BJ (cell line): ENCODE data around the gene NXPE4. TPM values are rescaled to one million over a fixed set of nuclear protein-coding genes. Genes with fewer than 3 reads are reported as not detected.

ENCODE experiments used
- CTCF ChIA-PET: fragments of 350-600 bp; formaldehyde crosslinking; extraction: SDS; loops from one replicate; lab custom pipeline; 2021; ENCODE audit warnings: antibody characterized with exemption, inconsistent platforms; lab: Yijun Ruan, JAX
- POLR2A ChIA-PET: fragments of 300-600 bp; sonication (Branson Sonifier 250); formaldehyde crosslinking; extraction: SDS; loops from one replicate; lab custom pipeline; 2021; ENCODE audit warnings: antibody characterized with exemption; lab: Charles Lee
- DNase-seq: peaks from one replicate; pipeline ENCODE4 v3.0.0-alpha.2; 2011; ENCODE audit warnings: low read depth
- H3K27me3 ChIP-seq: 2 replicates; pipeline ENCODE4 v1.6.0; 2011; ENCODE audit warnings: low read length; ENCODE audit not compliant: control insufficient read depth, insufficient read depth
- H3K36me3 ChIP-seq: 2 replicates; pipeline ENCODE4 v1.5.1; 2011; ENCODE audit warnings: low read length; ENCODE audit not compliant: control insufficient read depth, insufficient read depth
- H3K4me3 ChIP-seq: 2 replicates; pipeline ENCODE4 v1.5.1; 2011; ENCODE audit warnings: low read depth, mild to moderate bottlenecking, control low read depth, low read length
- CTCF ChIP-seq: IDR thresholded peaks from 2 replicates; pipeline ENCODE4 v1.5.1; 2011; ENCODE audit warnings: low read depth, mild to moderate bottlenecking, control low read depth, inconsistent platforms, low read length, moderate library complexity; ENCODE audit not compliant: insufficient read depth
- polyA plus RNA-seq: library from polyadenylated mRNA; depleted of rRNA; stranded (reverse); fragments of >200 nt; gene quantifications from 2 replicates; pipeline ENCODE4 v1.2.3, GENCODE V29; 2011; rRNA removed
- small RNA-seq: library from RNA; depleted of rRNA; stranded (forward); fragments of <200 nt; gene quantifications from one replicate; pipeline ENCODE3, GENCODE V24; 2012; ENCODE audit warnings: low replicate concordance, low read depth; ENCODE audit not compliant: insufficient read length

The NXPE4 gene
- polyA plus RNA-seq, 1 experiment = not detected

GRCh38 chr11:114553642-114554041 lies 41.9 kb downstream of the NXPE4 start:
- no peak for TF ChIP-seq CTCF
- ChIA-PET POLR2A (no interaction called here), CTCF (no interaction called here)
- no peaks in the 10 kb centered on the region for H3K36me3 ChIP-seq
- no peaks in the 10 kb centered on the region for H3K27me3 ChIP-seq
- no peak for DNase-seq
- H3K4me3 ChIP-seq = no peak overlapping the region

GRCh38 chr11:114551060-114551459 lies 44.5 kb downstream of the NXPE4 start:
- DNase-seq = no peak
- no peaks in the 10 kb centered on the region for H3K27me3 ChIP-seq
- no peak for TF ChIP-seq CTCF
- H3K36me3 ChIP-seq = no peaks in the 10 kb centered on the region
- ChIA-PET POLR2A (no interaction called here), CTCF (no interaction called here)
- H3K4me3 ChIP-seq = no peak overlapping the region

DNA sequence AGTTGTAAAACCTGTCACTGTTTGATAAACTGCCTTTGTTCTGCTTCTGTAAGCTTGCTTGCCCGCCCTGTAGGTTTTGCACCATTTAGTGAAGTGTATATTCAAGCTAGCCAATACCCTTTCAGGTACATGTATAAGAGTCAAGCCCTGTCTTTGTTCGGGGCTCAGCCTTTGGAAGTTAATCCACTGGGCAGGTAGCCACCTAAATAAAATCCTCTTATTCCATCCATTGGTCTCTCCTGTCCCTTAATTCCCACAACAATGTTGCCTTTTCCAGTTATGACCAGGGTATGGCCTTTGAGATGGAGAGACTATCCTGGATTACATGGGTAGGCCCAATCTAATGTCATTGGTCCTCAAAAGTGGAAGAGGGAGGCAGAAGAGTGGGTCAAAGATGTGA lies 69.9 kb downstream of the NXPE4 start:
- Histone ChIP-seq H3K27me3 (no peaks in the 10 kb centered on the region), H3K4me3 (no peak overlapping the region), H3K36me3 (no peaks in the 10 kb centered on the region)
- DNase-seq = no peak
- ChIA-PET POLR2A (no interaction called here), CTCF (no interaction called here)
- TF ChIP-seq CTCF = no peak

GRCh38 chr11:114524122-114524521 lies 71.5 kb downstream of the NXPE4 start:
- H3K36me3 ChIP-seq = no peaks in the 10 kb centered on the region
- no peak for TF ChIP-seq CTCF
- POLR2A ChIA-PET = no interaction called here
- CTCF ChIA-PET = no interaction called here
- no peak overlapping the region for H3K4me3 ChIP-seq
- no peak for DNase-seq
- no peaks in the 10 kb centered on the region for H3K27me3 ChIP-seq

- H3K4me3 ChIP-seq = no peak overlapping the region
- no peaks in the 10 kb centered on the region for H3K36me3 ChIP-seq
- DNase-seq = no peak
- no peak for TF ChIP-seq CTCF
- no peaks in the 10 kb centered on the region for H3K27me3 ChIP-seq
- ChIA-PET CTCF (no interaction called here), POLR2A (no interaction called here)
These were observed 72.8 kb downstream of the NXPE4 start for GRCh38 chr11:114522818-114523217.

Small RNA genes lying within 50 kb of the gene (small RNA-seq; reads per million reads assigned to genes)
- not detected for gene RF01210

Other genes starting within 250 kb of the NXPE4 start
- 2.1 and 2.2 TPM in 2 replicates for gene C11orf71, start 195.3 kb downstream of the NXPE4 start, polyA plus RNA-seq
- 35.5 and 61.1 TPM in 2 replicates for gene RBM7, start 195.1 kb downstream of the NXPE4 start, polyA plus RNA-seq
- 266 and 420 TPM in 2 replicates for gene REXO2, start 156.3 kb downstream of the NXPE4 start, polyA plus RNA-seq
- gene NXPE1, start 35.9 kb downstream of the NXPE4 start, polyA plus RNA-seq = not detected in 2 replicates
- 0.04 and 0.06 TPM in 2 replicates for gene NXPE2, start 82.7 kb upstream of the NXPE4 start, polyA plus RNA-seq